Esophagus muscularis mucosa (tissue), 3 donors: ENCODE results near the gene RAB10.

Experiments
- POLR2A ChIP-seq: fragments of 450-650 bp; IDR thresholded peaks from one replicate; pipeline ENCODE4 v1.6.1; 2017; ENCODE audit warnings: antibody characterized with exemption, moderate library complexity, mild to moderate bottlenecking, low read depth
- POLR2AphosphoS5 ChIP-seq, 2 donors: sonication (generic); formaldehyde crosslinking; IDR thresholded peaks; one replicate each; pipeline ENCODE4 v1.6.1; 2017; ENCODE audit warnings: antibody characterized with exemption in 2 of 2
- TF ChIP-seq, protein P1 (sequence below), 3 experiments: fragments of 200-600 bp in 2 of 3; fragments of 450-650 bp in 1 of 3; sonication (generic) in 2 of 3; IDR thresholded peaks; one replicate each; pipeline ENCODE4 v1.5.1; 2017 to 2019; ENCODE audit warnings: antibody characterized with exemption in 3 of 3, mild to moderate bottlenecking in 2 of 3, moderate library complexity in 1 of 3

DNA sequence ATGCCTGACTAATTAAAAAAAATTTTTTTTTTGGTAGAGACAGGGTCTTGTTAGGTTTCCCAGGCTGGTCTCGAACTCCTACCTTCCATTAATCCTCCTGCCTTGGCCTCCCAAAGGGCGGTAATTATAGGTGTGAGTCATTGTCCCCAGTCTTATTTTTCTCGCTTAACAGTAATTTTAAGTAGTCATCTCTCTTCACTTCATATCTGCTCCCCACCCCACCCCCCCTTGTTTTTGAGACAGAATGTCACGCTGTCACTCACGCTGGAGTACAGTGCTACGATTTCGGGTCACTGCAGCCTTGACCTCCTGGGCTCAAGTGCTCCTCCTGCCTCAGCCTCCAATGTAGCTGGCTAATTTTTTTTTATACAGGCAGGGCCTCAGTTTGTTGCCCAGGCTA is 27.7 kb downstream of the RAB10 start:
- TF ChIP-seq, protein P1, sequence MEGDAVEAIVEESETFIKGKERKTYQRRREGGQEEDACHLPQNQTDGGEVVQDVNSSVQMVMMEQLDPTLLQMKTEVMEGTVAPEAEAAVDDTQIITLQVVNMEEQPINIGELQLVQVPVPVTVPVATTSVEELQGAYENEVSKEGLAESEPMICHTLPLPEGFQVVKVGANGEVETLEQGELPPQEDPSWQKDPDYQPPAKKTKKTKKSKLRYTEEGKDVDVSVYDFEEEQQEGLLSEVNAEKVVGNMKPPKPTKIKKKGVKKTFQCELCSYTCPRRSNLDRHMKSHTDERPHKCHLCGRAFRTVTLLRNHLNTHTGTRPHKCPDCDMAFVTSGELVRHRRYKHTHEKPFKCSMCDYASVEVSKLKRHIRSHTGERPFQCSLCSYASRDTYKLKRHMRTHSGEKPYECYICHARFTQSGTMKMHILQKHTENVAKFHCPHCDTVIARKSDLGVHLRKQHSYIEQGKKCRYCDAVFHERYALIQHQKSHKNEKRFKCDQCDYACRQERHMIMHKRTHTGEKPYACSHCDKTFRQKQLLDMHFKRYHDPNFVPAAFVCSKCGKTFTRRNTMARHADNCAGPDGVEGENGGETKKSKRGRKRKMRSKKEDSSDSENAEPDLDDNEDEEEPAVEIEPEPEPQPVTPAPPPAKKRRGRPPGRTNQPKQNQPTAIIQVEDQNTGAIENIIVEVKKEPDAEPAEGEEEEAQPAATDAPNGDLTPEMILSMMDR (IDR thresholded peaks at IDR 0.05), result no peak
- no peak for TF ChIP-seq POLR2AphosphoS5 (IDR thresholded peaks at IDR 0.05)
- TF ChIP-seq POLR2A, result no peak
